K562 (cell line): ENCODE measurements around the gene MS4A8. TPM values are rescaled to one million over a fixed set of nuclear protein-coding genes. Genes with fewer than 3 reads are reported as not detected.

Source experiments
- ATAC-seq: fragments of 200-7000 bp; cut with Tn5 transposase; 3 replicates; pipeline ENCODE4 v1.9.1; 2020; ENCODE audit warnings: moderate library complexity
- BruUV-seq: library from RNA; stranded (reverse); fragments of 400-500 nt; replicated peaks from 2 replicates; lab custom pipeline; 2021; lab: Mats Ljungman, UMichigan
- CTCF ChIA-PET: fragments of 300-600 bp; formaldehyde crosslinking; extraction: SDS; loops from one replicate; lab custom pipeline; 2021; ENCODE audit warnings: low intra/inter-chr PET ratio; lab: Yijun Ruan, JAX
- POLR2A ChIA-PET: fragments of 300-600, 350-650 bp; sonication (Branson Sonifier 250); formaldehyde crosslinking; extraction: SDS; loops from one replicate; lab custom pipeline; 2021; ENCODE audit warnings: antibody characterized with exemption, inconsistent platforms; lab: Yijun Ruan, JAX
- DNase-seq, 4 experiments: peaks; one replicate each; pipeline versions ENCODE4 v3.0.0 to v3.0.0-alpha.2; 2011 to 2018; ENCODE audit warnings: low spot score in 3 of 4, mixed read lengths in 3 of 4; ENCODE audit errors: extremely low read depth in 1 of 4
- FAIRE-seq: peaks from 2 replicates; lab custom pipeline; 2011; peaks lifted over from hg19 to GRCh38; lab: Jason Lieb, UNC
- H2AFZ ChIP-seq: 2 replicates; pipeline ENCODE4 v1.6.0; 2011; ENCODE audit warnings: low read depth, low read length, control low read depth, inconsistent platforms
- H3K27ac ChIP-seq: fragments of 200-600 bp; 3 replicates; pipeline ENCODE4 v1.8.0; 2011; ENCODE audit warnings: low read depth, mild to moderate bottlenecking, control low read depth, inconsistent platforms, low read length, moderate library complexity, mixed read lengths; ENCODE audit errors: extremely low read depth
- H3K27me3 ChIP-seq, 2 experiments: fragments of 300-600 bp in 1 of 2; 2 replicates in 1 of 2; 3 replicates in 1 of 2; pipeline versions ENCODE4 v1.6.0 to v1.8.0; 2011; ENCODE audit warnings: inconsistent platforms in 2 of 2, low read length in 2 of 2, mild to moderate bottlenecking in 1 of 2, mixed read lengths in 1 of 2, moderate library complexity in 1 of 2; ENCODE audit not compliant: control insufficient read depth in 2 of 2, insufficient read depth in 2 of 2
- H3K36me3 ChIP-seq: fragments of 300-600 bp; 3 replicates; pipeline ENCODE4 v1.8.0; 2011; ENCODE audit warnings: mild to moderate bottlenecking, low read length, inconsistent platforms; ENCODE audit not compliant: control insufficient read depth, insufficient read depth
- H3K4me1 ChIP-seq, 2 experiments: fragments of 200-600 bp in 1 of 2; replicated peaks in 1 of 2; 2 replicates in 1 of 2; 3 replicates in 1 of 2; pipeline versions ENCODE4 v1.5.1 to v1.8.0; 2011; ENCODE audit warnings: inconsistent platforms in 2 of 2, low read length in 2 of 2, mild to moderate bottlenecking in 1 of 2, mixed read lengths in 1 of 2, moderate library complexity in 1 of 2; ENCODE audit not compliant: control insufficient read depth in 2 of 2, insufficient read depth in 2 of 2
- H3K4me2 ChIP-seq: 2 replicates; pipeline ENCODE4 v1.6.1; 2011; ENCODE audit warnings: low read length, control low read depth, inconsistent platforms, mixed read lengths; ENCODE audit not compliant: insufficient read depth
- H3K4me3 ChIP-seq: fragments of 200-600 bp; sonication (generic), shearing (Covaris generic); 2 replicates; pipeline ENCODE4 v1.5.1; 2016; ENCODE audit warnings: control low read depth, inconsistent platforms
- H3K79me2 ChIP-seq: fragments of 200-600 bp; 3 replicates; pipeline ENCODE4 v1.8.0; 2011; ENCODE audit warnings: low read length, inconsistent platforms; ENCODE audit not compliant: control insufficient read depth, insufficient read depth
- H3K9ac ChIP-seq, 2 experiments: 2 replicates each; pipeline versions ENCODE4 v1.6.0 to v1.6.1; 2011; ENCODE audit warnings: low read depth in 2 of 2, low read length in 2 of 2, control low read depth in 1 of 2, inconsistent platforms in 1 of 2, mild to moderate bottlenecking in 1 of 2, mixed read lengths in 1 of 2; ENCODE audit not compliant: insufficient read depth in 1 of 2
- H3K9me1 ChIP-seq: one replicate; pipeline ENCODE4 v1.6.0; 2011; ENCODE audit warnings: inconsistent platforms, mild to moderate bottlenecking, low read length, moderate library complexity; ENCODE audit not compliant: control insufficient read depth, insufficient read depth
- H3K9me3 ChIP-seq: replicated peaks from 2 replicates; pipeline ENCODE4 v1.5.1; 2011; ENCODE audit warnings: low read depth, low read length, inconsistent platforms; ENCODE audit not compliant: control insufficient read depth, insufficient read depth
- H4K20me1 ChIP-seq: replicated peaks from 2 replicates; pipeline ENCODE4 v1.6.1; 2011; ENCODE audit warnings: low read length, inconsistent platforms, mixed read lengths; ENCODE audit not compliant: control insufficient read depth, insufficient read depth
- ASH1L ChIP-seq: fragments of 450-650 bp; IDR thresholded peaks from 2 replicates; pipeline ENCODE4 v1.6.1; 2018; ENCODE audit warnings: borderline replicate concordance, mild to moderate bottlenecking, low read depth; ENCODE audit not compliant: partially characterized antibody
- BRD4 ChIP-seq: fragments of 200-600 bp; sonication (generic); IDR thresholded peaks from 2 replicates; pipeline ENCODE4 v1.6.1; 2017; ENCODE audit warnings: inconsistent platforms
- DMBX1 ChIP-seq: fragments of 250-450 bp; sonication (Bioruptor Pico); IDR thresholded peaks from 2 replicates; pipeline ENCODE4 v1.8.0; 2022; ENCODE audit warnings: inconsistent platforms, mild to moderate bottlenecking, moderate library complexity, borderline replicate concordance
- FIP1L1 ChIP-seq: fragments of 200-400 bp; formaldehyde crosslinking; IDR thresholded peaks from 2 replicates; pipeline ENCODE4 v1.6.1; 2018; ENCODE audit warnings: mild to moderate bottlenecking, low read depth, low read length; ENCODE audit not compliant: poor library complexity, severe bottlenecking
- HDAC2 ChIP-seq: fragments of 450-650 bp; IDR thresholded peaks from 2 replicates; pipeline ENCODE4 v1.6.1; 2016; ENCODE audit warnings: mild to moderate bottlenecking
- HMBOX1 ChIP-seq: sonication (generic); IDR thresholded peaks from 2 replicates; pipeline ENCODE4 v1.6.1; 2016
- LEF1 ChIP-seq: fragments of 450-650 bp; IDR thresholded peaks from 2 replicates; pipeline ENCODE4 v1.6.1; 2016; ENCODE audit warnings: mild to moderate bottlenecking
- ZNF431 ChIP-seq: sonication (generic); formaldehyde crosslinking; IDR thresholded peaks from 2 replicates; pipeline ENCODE4 v1.8.0; 2022; ENCODE audit warnings: mild to moderate bottlenecking, missing genetic modification reagents
- ZNF586 ChIP-seq: fragments of 450-650 bp; formaldehyde crosslinking; conservative IDR thresholded peaks from 2 replicates; pipeline ENCODE4 v1.4.0; 2020; ENCODE audit warnings: mild to moderate bottlenecking, moderate library complexity
- ZNF707 ChIP-seq: fragments of 250-450 bp; sonication (Bioruptor Pico); conservative IDR thresholded peaks from 2 replicates; pipeline ENCODE4 v1.8.0; 2022; ENCODE audit warnings: inconsistent platforms, mild to moderate bottlenecking, moderate library complexity
- ZNF780A ChIP-seq: fragments of 250-450 bp; sonication (Bioruptor Pico); IDR thresholded peaks from 2 replicates; pipeline ENCODE4 v1.5.0; 2021; ENCODE audit warnings: mild to moderate bottlenecking
- WGBS: fragments of 100-300 bp; shearing (Covaris generic); methylation state at CpG from one replicate; pipeline ENCODE4 v1.1.6; 2016; ENCODE audit warnings: low coverage, mixed read lengths; ENCODE audit not compliant: insufficient coverage; ENCODE audit errors: missing lambda C conversion rate; 5-methylcytosine and 5-hydroxymethylcytosine counted together
- in situ Hi-C: fragments of 300-500 bp; cut with MboI; formaldehyde crosslinking; loops from 4 replicates; pipeline ENCODE4 v1.15.0; 2018; ENCODE audit warnings: inconsistent platforms, mixed read lengths
- intact Hi-C: fragments of 100-400 bp; cut with micrococcal nuclease; formaldehyde crosslinking; loops from 2 replicates; pipeline ENCODE4 v1.14.2; 2022
- polyA plus RNA-seq, 8 experiments: library from polyadenylated mRNA; depleted of rRNA in 4 of 8; stranded (reverse) in 5 of 8; unstranded in 3 of 8; fragments of >200 nt; fragmentation: Nextera tagmentation in 2 of 8; fragmentation: Illumina TruSeq in 1 of 8; extraction: Ambion mirVana in 2 of 8; extraction: Trizol in 1 of 8; gene quantifications; 2 replicates each; pipeline versions ENCODE4 v1.2.1 to v1.2.3, GENCODE V29; 2011 to 2014; ENCODE audit warnings: inconsistent platforms in 1 of 8, missing spikeins in 1 of 8
- total RNA-seq, 7 experiments: library from RNA; depleted of rRNA in 6 of 7; stranded (reverse); fragments of >200 nt in 6 of 7; fragmentation: Illumina TruSeq in 2 of 7; extraction: Trizol in 2 of 7; gene quantifications; 2 replicates each; pipeline versions ENCODE4 v1.2.1 to v1.2.3, GENCODE V29; 2011 to 2021; ENCODE audit warnings: low replicate concordance in 1 of 7
- TF ChIP-seq, protein P1 (sequence below), 2 experiments: fragments of 450-650 bp; IDR thresholded peaks; 2 replicates each; pipeline ENCODE4 v1.6.1; 2016
- TF ChIP-seq, protein P2 (sequence below): fragments of 250-450 bp; sonication (Bioruptor Pico); IDR thresholded peaks from 2 replicates; pipeline ENCODE4 v1.4.0; 2020

Gene MS4A8
- total and polyA plus RNA-seq, 9 of the 15 experiments (the other 6 are each of a cell fraction or from before 2014, with no cell fraction given) = not detected

GRCh38 chr11:60658409-60658808 lies 41.0 kb upstream of the MS4A8 start:
- DNase-seq = no peak
- CTCF ChIA-PET = no interaction called here
- H3K27ac ChIP-seq = no peak overlapping the region
- no peak overlapping the region for H2AFZ ChIP-seq
- H3K27me3 ChIP-seq = no peaks in the 10 kb centered on the region
- intact Hi-C loops = loop anchor here (10.0 kb wide), 1 partner anchor 96 kb away; the partner anchor contains the start of gene MS4A15
- FAIRE-seq = no peak
- in situ Hi-C loops = no loop called here
- no peaks in the 10 kb centered on the region for H3K9me1 ChIP-seq
- no peaks in the 10 kb centered on the region for H4K20me1 ChIP-seq
- no peak for ATAC-seq
- BruUV-seq = no TSS peak
- H3K9ac ChIP-seq = no peak overlapping the region
- TF ChIP-seq LEF1 = no peak
- no peak for TF ChIP-seq HDAC2
- TF ChIP-seq, protein P1, sequence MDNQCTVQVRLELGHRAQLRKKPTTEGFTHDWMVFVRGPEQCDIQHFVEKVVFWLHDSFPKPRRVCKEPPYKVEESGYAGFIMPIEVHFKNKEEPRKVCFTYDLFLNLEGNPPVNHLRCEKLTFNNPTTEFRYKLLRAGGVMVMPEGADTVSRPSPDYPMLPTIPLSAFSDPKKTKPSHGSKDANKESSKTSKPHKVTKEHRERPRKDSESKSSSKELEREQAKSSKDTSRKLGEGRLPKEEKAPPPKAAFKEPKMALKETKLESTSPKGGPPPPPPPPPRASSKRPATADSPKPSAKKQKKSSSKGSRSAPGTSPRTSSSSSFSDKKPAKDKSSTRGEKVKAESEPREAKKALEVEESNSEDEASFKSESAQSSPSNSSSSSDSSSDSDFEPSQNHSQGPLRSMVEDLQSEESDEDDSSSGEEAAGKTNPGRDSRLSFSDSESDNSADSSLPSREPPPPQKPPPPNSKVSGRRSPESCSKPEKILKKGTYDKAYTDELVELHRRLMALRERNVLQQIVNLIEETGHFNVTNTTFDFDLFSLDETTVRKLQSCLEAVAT (IDR thresholded peaks at IDR 0.05) = no peak
- TF ChIP-seq ZNF586 (CRISPR knock-in tag) = no peak
- TF ChIP-seq HMBOX1 = no peak
- no peak for TF ChIP-seq FIP1L1
- TF ChIP-seq ZNF780A = no peak
- TF ChIP-seq, protein P2, sequence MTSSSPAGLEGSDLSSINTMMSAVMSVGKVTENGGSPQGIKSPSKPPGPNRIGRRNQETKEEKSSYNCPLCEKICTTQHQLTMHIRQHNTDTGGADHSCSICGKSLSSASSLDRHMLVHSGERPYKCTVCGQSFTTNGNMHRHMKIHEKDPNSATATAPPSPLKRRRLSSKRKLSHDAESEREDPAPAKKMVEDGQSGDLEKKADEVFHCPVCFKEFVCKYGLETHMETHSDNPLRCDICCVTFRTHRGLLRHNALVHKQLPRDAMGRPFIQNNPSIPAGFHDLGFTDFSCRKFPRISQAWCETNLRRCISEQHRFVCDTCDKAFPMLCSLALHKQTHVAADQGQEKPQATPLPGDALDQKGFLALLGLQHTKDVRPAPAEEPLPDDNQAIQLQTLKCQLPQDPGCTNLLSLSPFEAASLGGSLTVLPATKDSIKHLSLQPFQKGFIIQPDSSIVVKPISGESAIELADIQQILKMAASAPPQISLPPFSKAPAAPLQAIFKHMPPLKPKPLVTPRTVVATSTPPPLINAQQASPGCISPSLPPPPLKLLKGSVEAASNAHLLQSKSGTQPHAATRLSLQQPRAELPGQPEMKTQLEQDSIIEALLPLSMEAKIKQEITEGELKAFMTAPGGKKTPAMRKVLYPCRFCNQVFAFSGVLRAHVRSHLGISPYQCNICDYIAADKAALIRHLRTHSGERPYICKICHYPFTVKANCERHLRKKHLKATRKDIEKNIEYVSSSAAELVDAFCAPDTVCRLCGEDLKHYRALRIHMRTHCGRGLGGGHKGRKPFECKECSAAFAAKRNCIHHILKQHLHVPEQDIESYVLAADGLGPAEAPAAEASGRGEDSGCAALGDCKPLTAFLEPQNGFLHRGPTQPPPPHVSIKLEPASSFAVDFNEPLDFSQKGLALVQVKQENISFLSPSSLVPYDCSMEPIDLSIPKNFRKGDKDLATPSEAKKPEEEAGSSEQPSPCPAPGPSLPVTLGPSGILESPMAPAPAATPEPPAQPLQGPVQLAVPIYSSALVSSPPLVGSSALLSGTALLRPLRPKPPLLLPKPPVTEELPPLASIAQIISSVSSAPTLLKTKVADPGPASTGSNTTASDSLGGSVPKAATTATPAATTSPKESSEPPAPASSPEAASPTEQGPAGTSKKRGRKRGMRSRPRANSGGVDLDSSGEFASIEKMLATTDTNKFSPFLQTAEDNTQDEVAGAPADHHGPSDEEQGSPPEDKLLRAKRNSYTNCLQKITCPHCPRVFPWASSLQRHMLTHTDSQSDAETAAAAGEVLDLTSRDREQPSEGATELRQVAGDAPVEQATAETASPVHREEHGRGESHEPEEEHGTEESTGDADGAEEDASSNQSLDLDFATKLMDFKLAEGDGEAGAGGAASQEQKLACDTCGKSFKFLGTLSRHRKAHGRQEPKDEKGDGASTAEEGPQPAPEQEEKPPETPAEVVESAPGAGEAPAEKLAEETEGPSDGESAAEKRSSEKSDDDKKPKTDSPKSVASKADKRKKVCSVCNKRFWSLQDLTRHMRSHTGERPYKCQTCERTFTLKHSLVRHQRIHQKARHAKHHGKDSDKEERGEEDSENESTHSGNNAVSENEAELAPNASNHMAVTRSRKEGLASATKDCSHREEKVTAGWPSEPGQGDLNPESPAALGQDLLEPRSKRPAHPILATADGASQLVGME (CRISPR knock-in tag) = no peak
- TF ChIP-seq DMBX1 (CRISPR knock-in tag) = no peak
- TF ChIP-seq ZNF431 = no peak
- no peak for TF ChIP-seq ASH1L
- no peak for TF ChIP-seq BRD4
- TF ChIP-seq ZNF707 (CRISPR knock-in tag) = no peak
- no peaks in the 10 kb centered on the region for H3K9me3 ChIP-seq
- POLR2A ChIA-PET = no interaction called here
- no peaks in the 10 kb centered on the region for H3K4me1 ChIP-seq
- H3K4me3 ChIP-seq = no peak overlapping the region
- no peaks in the 10 kb centered on the region for H3K79me2 ChIP-seq
- no peak overlapping the region for H3K4me2 ChIP-seq
- no peaks in the 10 kb centered on the region for H3K36me3 ChIP-seq
- WGBS = 0% methylated on average over 1 of the region's 1 CpG
